ENCODE measurements around the gene PLBD1.

DNA sequence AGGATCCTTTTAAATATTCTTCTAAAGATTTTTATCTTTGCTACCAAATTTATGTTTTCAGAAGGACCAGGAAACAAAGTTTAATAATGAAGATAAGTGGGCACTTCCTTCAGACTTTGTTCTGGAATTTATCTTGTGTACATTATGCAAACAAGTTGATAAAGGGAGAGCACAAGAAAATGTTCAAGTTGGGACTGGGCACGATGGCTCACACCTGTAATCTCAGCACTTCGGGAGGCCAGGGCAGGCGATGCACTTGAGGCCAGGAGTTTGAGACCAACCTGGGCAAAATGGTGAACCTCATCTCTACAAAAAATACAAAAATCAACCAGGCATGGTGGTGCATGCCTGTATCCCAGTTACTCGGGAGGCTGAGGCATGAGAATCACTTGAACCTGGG, 4.6 kb downstream of the PLBD1 start:
- no peak for TF ChIP-seq CTCF (conservative IDR thresholded peaks at IDR 0.05; ENCODE audit: low read length)
- no peak for TF ChIP-seq EZH2phosphoT487 (IDR thresholded peaks at IDR 0.05; ENCODE audit: borderline replicate concordance, low read depth, low read length)
